ENCODE results near the gene SMIM38.

GRCh38 chr11:69172674-69173073, 16.9 kb downstream of the SMIM38 start:
- TF ChIP-seq POLR2A (IDR thresholded peaks at IDR 0.05) = no peak
- no peak for TF ChIP-seq CTCF (IDR thresholded peaks at IDR 0.05)

All from lower leg skin (tissue), 3 donors.